HUES6 (cell line): Measurements from ENCODE around the gene SUGP1.
A peak's percentile ranks its signal among the peaks of the same experiment; 100 is the strongest.

Experiments used
- H3K27ac ChIP-seq: 2 replicates; pipeline ENCODE4 v1.7.0; 2013; ENCODE audit warnings: low read depth, mild to moderate bottlenecking, low read length, inconsistent platforms
- H3K27me3 ChIP-seq: 2 replicates; pipeline ENCODE4 v1.6.1; 2013; ENCODE audit warnings: low read length; ENCODE audit not compliant: control insufficient read depth, insufficient read depth
- H3K36me3 ChIP-seq: 2 replicates; pipeline ENCODE4 v1.6.1; 2013; ENCODE audit warnings: low read length; ENCODE audit not compliant: control insufficient read depth, insufficient read depth
- H3K4me1 ChIP-seq: 2 replicates; pipeline ENCODE4 v1.6.1; 2013; ENCODE audit warnings: low read length; ENCODE audit not compliant: control insufficient read depth, insufficient read depth
- H3K4me3 ChIP-seq: 2 replicates; pipeline ENCODE4 v1.5.1; 2013; ENCODE audit warnings: low read depth, low read length
- H3K9ac ChIP-seq: one replicate; pipeline ENCODE4 v1.6.1; 2013; ENCODE audit warnings: mild to moderate bottlenecking, low read length
- H3K9me3 ChIP-seq: 2 replicates; pipeline ENCODE4 v1.6.1; 2013; ENCODE audit warnings: low read depth, low read length; ENCODE audit not compliant: control insufficient read depth, insufficient read depth

SUGP1 gene

GRCh38 chr19:19341026-19341425 is 20.7 kb upstream of the SUGP1 start:
- Histone ChIP-seq H3K27me3 (no peaks in the 10 kb centered on the region), H3K9me3 (no peaks in the 10 kb centered on the region), H3K4me3 (no peak overlapping the region), H3K27ac (no peak overlapping the region), H3K36me3 (peaks cover 81% of the 10 kb centered on the region), H3K9ac (no peak overlapping the region), H3K4me1 (no peaks in the 10 kb centered on the region)

DNA sequence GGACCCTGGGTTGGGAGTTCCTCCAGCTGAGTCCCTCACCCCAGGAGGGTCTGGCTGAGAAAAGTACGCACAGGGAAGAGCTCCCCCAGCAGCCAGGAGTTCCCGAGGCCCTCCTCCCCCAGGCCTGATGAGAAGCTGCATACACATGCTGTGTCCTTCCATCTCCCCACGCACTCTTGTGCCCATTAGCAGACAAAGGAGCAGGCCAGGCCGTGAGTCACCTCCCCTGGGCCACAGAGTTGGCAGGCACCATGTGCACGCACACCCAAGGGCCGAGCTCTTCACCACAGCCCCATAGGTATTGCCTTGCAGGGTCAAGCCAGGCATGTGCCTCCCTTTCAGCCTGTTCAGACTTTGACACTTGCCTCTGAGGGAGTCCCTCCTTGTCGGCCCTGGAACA is 17.8 kb upstream of the SUGP1 start:
- peaks cover 83% of the 10 kb centered on the region for H3K36me3 ChIP-seq
- H3K27ac ChIP-seq: no peak overlapping the region

GRCh38 chr19:19337120-19337519 is 16.8 kb upstream of the SUGP1 start:
- no peaks in the 10 kb centered on the region for H3K9me3 ChIP-seq
- H3K9ac ChIP-seq: no peak overlapping the region
- no peak overlapping the region for H3K4me3 ChIP-seq
- no peaks in the 10 kb centered on the region for H3K4me1 ChIP-seq
- H3K27me3 ChIP-seq: no peaks in the 10 kb centered on the region
- no peak overlapping the region for H3K27ac ChIP-seq
- H3K36me3 ChIP-seq: peaks cover 85% of the 10 kb centered on the region

More for the DNA sequence above, 17.8 kb upstream of the SUGP1 start:
- H3K9ac ChIP-seq: no peak overlapping the region
- H3K4me1 ChIP-seq: no peaks in the 10 kb centered on the region
- no peaks in the 10 kb centered on the region for H3K9me3 ChIP-seq
- H3K27me3 ChIP-seq: no peaks in the 10 kb centered on the region
- no peak overlapping the region for H3K4me3 ChIP-seq

GRCh38 chr19:19336597-19336996 is 16.3 kb upstream of the SUGP1 start:
- H3K9ac ChIP-seq: no peak overlapping the region
- H3K4me3 ChIP-seq: no peak overlapping the region
- H3K36me3 ChIP-seq: peaks cover 84% of the 10 kb centered on the region
- H3K9me3 ChIP-seq: no peaks in the 10 kb centered on the region
- H3K27me3 ChIP-seq: no peaks in the 10 kb centered on the region
- no peak overlapping the region for H3K27ac ChIP-seq
- no peaks in the 10 kb centered on the region for H3K4me1 ChIP-seq

GRCh38 chr19:19335408-19336158 is 15.3 kb upstream of the SUGP1 start:
- H3K36me3 ChIP-seq: peaks cover 83% of the 10 kb centered on the region
- peak overlapping the region; percentile 14; the same call in 1 of the 2 replicates for H3K27ac ChIP-seq
- H3K27me3 ChIP-seq: no peaks in the 10 kb centered on the region
- no peaks in the 10 kb centered on the region for H3K9me3 ChIP-seq
- peak overlapping the region; percentile 15 for H3K9ac ChIP-seq
- H3K4me1 ChIP-seq: no peaks in the 10 kb centered on the region
- no peak overlapping the region for H3K4me3 ChIP-seq

DNA sequence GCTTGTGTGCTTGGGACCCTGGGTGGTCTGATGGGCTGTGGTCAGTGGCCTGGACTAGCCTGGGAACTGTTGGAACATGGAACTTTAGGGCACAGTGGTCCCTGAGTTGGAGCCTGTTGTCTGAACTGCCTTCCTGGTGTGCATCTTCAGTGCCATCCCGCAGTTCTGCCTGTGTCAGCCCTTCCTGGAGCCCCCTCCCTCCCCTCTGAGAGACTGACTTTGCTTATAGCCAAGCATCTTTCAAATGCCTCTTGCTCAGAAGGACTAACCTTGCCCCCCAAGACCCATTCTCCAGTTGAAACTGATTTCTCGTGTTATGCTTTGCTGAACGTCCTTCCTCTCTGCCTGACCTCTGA is 14.7 kb upstream of the SUGP1 start:
- Histone ChIP-seq H3K36me3 (peaks cover 84% of the 10 kb centered on the region), H3K9ac (peak overlapping the region; percentile 15), H3K4me3 (no peak overlapping the region), H3K27me3 (no peaks in the 10 kb centered on the region), H3K27ac (0 out of 2 replicates have a peak overlapping the region, but pooled peaks have one; percentile 14), H3K4me1 (no peaks in the 10 kb centered on the region), H3K9me3 (no peaks in the 10 kb centered on the region)

DNA sequence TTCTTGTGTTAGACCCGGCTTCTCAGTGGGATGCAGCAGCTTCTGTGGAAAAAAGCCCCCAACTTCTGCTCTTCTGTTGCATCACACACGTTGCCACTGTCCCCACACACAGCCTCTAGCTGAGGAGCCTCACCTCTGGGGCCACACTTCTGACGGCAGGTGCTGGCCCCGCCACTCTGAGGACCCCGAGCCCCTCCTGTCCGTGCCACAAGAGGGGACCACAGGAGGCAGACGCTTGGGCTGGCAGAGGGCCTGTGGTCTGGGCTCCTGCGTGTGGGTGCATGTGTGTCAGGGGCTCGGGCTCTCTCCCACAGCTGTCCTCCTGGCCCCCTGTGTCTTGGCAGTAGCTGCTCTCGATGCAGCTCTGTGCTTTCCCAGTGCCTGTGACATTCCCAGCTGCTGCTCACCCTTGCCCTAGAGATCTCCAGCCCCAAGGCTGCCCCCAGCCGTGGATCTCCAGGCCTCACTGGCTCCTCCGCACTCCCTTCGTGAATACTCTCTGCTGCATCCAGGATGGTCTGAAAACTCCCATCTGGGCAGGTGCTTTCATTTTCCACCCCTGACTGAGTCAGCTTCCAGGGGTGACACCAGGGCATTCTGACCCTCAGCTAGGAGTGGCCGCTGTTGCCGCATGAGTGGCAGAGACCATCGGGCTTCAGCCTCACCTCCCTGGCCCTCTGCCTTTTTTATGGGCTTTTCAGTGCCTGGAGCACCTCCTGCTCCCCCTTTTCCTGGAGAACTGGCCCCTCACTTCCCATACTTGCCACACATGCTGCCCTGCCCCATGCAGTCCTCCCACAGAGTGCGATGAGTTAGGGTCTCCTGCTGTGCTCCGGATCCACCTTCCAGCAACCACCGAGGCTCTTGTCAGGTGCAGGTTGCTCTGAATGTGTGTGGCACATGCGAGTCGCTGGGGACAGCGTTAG is 14.0 kb upstream of the SUGP1 start:
- Histone ChIP-seq H3K4me1 (no peaks in the 10 kb centered on the region), H3K4me3 (no peak overlapping the region), H3K27me3 (no peaks in the 10 kb centered on the region), H3K36me3 (peaks cover 85% of the 10 kb centered on the region), H3K27ac (no peak overlapping the region), H3K9ac (peak overlapping the region; percentile 44), H3K9me3 (no peaks in the 10 kb centered on the region)

- no peak overlapping the region for H3K9ac ChIP-seq
- H3K9me3 ChIP-seq: no peaks in the 10 kb centered on the region
- no peak overlapping the region for H3K4me3 ChIP-seq
- H3K4me1 ChIP-seq: no peaks in the 10 kb centered on the region
- H3K36me3 ChIP-seq: peaks cover 65% of the 10 kb centered on the region
- H3K27ac ChIP-seq: no peak overlapping the region
- no peaks in the 10 kb centered on the region for H3K27me3 ChIP-seq
Measured at GRCh38 chr19:19329126-19329525, 8.8 kb upstream of the SUGP1 start.

DNA sequence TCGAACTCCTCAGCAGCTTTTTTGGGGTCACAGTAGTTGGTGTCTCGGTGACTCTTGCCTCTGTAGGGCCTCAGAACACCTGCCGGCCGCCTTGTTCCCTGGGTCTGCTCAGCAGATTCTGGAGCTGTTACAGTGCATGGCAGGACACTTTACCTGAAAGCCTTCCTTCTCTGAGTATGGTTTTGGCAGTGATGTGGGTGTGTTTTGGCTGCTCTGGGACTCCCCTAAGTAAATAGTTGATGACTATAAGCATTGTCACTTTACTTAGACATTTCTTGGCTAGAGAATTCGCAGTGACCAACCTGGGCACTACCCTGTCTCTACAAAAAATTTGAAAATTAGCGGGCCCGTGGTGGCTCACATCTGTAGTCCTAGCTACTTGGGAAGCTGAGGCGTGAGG is 7.4 kb upstream of the SUGP1 start:
- no peaks in the 10 kb centered on the region for H3K4me1 ChIP-seq
- H3K9me3 ChIP-seq: no peaks in the 10 kb centered on the region
- no peak overlapping the region for H3K27ac ChIP-seq
- H3K9ac ChIP-seq: no peak overlapping the region
- peaks cover 60% of the 10 kb centered on the region for H3K36me3 ChIP-seq
- H3K4me3 ChIP-seq: no peak overlapping the region
- no peaks in the 10 kb centered on the region for H3K27me3 ChIP-seq

- Histone ChIP-seq H3K4me1 (0 out of 2 replicates have a peak, but pooled peaks cover 5% of the 10 kb centered on the region), H3K36me3 (peaks cover 39% of the 10 kb centered on the region), H3K9ac (no peak overlapping the region), H3K27ac (no peak overlapping the region), H3K27me3 (no peaks in the 10 kb centered on the region), H3K9me3 (no peaks in the 10 kb centered on the region), H3K4me3 (no peak overlapping the region)
Measured at GRCh38 chr19:19324059-19324770, 3.9 kb upstream of the SUGP1 start.
